ENCODE measurements around the gene RIOK1.
"Not testable (repeated sequence)": the region's sequence is repeated elsewhere in the genome, so short reads cannot be mapped to it uniquely, and the experiment has no call there.

Gene RIOK1

GRCh38 chr6:7389451-7390225 is at the start of gene RIOK1, which contains the start of gene CAGE1:
TSS of gene RIOK1 (plus strand) at chr6:7389808. CDS start at chr6:7390003, 195 bp downstream.
TSS of gene CAGE1 (minus strand) at chr6:7389742. CDS start at chr6:7387173, 2,569 bp downstream.
- peak; percentile 97 for DNase-seq

GRCh38 chr6:7341271-7341670 is 48.3 kb upstream of the RIOK1 start:
- no peak for DNase-seq

- no peak for DNase-seq
These were observed 47.4 kb upstream of the RIOK1 start for GRCh38 chr6:7341989-7342742.

- no peak for DNase-seq
These were observed 45.8 kb upstream of the RIOK1 start for GRCh38 chr6:7343546-7344475.

- DNase-seq = not testable (repeated sequence)
These were observed 44.7 kb upstream of the RIOK1 start for GRCh38 chr6:7344773-7345450.

- DNase-seq = not testable (repeated sequence)
These were observed 42.0 kb upstream of the RIOK1 start for GRCh38 chr6:7347551-7347997.

GRCh38 chr6:7350591-7350990 is 39.0 kb upstream of the RIOK1 start:
- DNase-seq = not testable (repeated sequence)

- DNase-seq = not testable (repeated sequence)
These were observed 37.7 kb upstream of the RIOK1 start for GRCh38 chr6:7351916-7352315.

- DNase-seq = no peak
These were observed 22.2 kb upstream of the RIOK1 start for GRCh38 chr6:7367408-7367807.

GRCh38 chr6:7373739-7374138 is 15.9 kb upstream of the RIOK1 start:
- no peak for DNase-seq

GRCh38 chr6:7377961-7378360 is 11.6 kb upstream of the RIOK1 start:
- no peak for DNase-seq

GRCh38 chr6:7378740-7379139 is 10.9 kb upstream of the RIOK1 start:
- DNase-seq = no peak

- no peak for DNase-seq
These were observed 8.5 kb upstream of the RIOK1 start for GRCh38 chr6:7381092-7381491.

GRCh38 chr6:7389162-7389450 is 502 bp upstream of the RIOK1 start:
- DNase-seq = no peak

- no peak for DNase-seq
These were observed 744 bp downstream of the RIOK1 start for GRCh38 chr6:7390226-7390878.

- DNase-seq = no peak
These were observed 1.5 kb downstream of the RIOK1 start for GRCh38 chr6:7391151-7391550.

- DNase-seq = no peak
These were observed 2.8 kb downstream of the RIOK1 start for GRCh38 chr6:7392402-7392801.

GRCh38 chr6:7401075-7401474 is 11.5 kb downstream of the RIOK1 start:
- DNase-seq = no peak

- DNase-seq = no peak
These were observed 13.1 kb downstream of the RIOK1 start for GRCh38 chr6:7402716-7403115.

- DNase-seq = no peak
These were observed 14.9 kb downstream of the RIOK1 start for GRCh38 chr6:7404546-7404945.

GRCh38 chr6:7406743-7407142 is 17.1 kb downstream of the RIOK1 start:
- no peak for DNase-seq

- DNase-seq = no peak
These were observed 20.1 kb downstream of the RIOK1 start for GRCh38 chr6:7409740-7410139.
